HepG2 (cell line): ENCODE measurements around the gene EPX. TPM values are rescaled to one million over a fixed set of nuclear protein-coding genes. Genes with fewer than 3 reads are reported as not detected.

Source experiments
- ATAD3A ChIP-seq: sonication (generic); formaldehyde crosslinking; IDR thresholded peaks from 2 replicates; pipeline ENCODE4 v1.4.0; 2020; ENCODE audit warnings: missing genetic modification reagents
- HNF1A ChIP-seq, 2 experiments: sonication (generic) in 1 of 2; formaldehyde crosslinking in 1 of 2; IDR thresholded peaks; 2 replicates each; pipeline versions ENCODE4 v1.4.0 to v1.6.1; 2016 to 2020; ENCODE audit warnings: borderline replicate concordance in 1 of 2, low read depth in 1 of 2, mild to moderate bottlenecking in 1 of 2, missing genetic modification reagents in 1 of 2
- KDM2A ChIP-seq: sonication (generic); formaldehyde crosslinking; IDR thresholded peaks from 2 replicates; pipeline ENCODE4 v1.4.0; 2020; ENCODE audit warnings: low read depth, missing genetic modification reagents, borderline replicate concordance
- LCORL ChIP-seq, 2 experiments: fragments of 450-650 bp in 1 of 2; sonication (generic) in 1 of 2; formaldehyde crosslinking in 1 of 2; IDR thresholded peaks; 2 replicates each; pipeline versions ENCODE4 v1.5.0 to v1.6.1; 2017 to 2020; ENCODE audit warnings: antibody characterized with exemption in 1 of 2, missing genetic modification reagents in 1 of 2
- MED8 ChIP-seq: sonication (generic); formaldehyde crosslinking; IDR thresholded peaks from 2 replicates; pipeline ENCODE4 v1.8.1; 2023; ENCODE audit warnings: mild to moderate bottlenecking, missing genetic modification reagents; ENCODE audit not compliant: insufficient replicate concordance
- MEIS1 ChIP-seq: sonication (generic); formaldehyde crosslinking; IDR thresholded peaks from 2 replicates; pipeline ENCODE4 v1.9.0; 2021; ENCODE audit warnings: mild to moderate bottlenecking, missing genetic modification reagents, moderate library complexity, borderline replicate concordance
- MIER3 ChIP-seq: IDR thresholded peaks from 2 replicates; pipeline ENCODE4 v1.6.1; 2016; ENCODE audit warnings: missing compliant biosample characterization, borderline replicate concordance
- ZNF136 ChIP-seq: sonication (generic); formaldehyde crosslinking; IDR thresholded peaks from 2 replicates; pipeline ENCODE4 v1.8.1; 2022; ENCODE audit warnings: low read depth, mild to moderate bottlenecking, moderate library complexity, missing genetic modification reagents
- ZNF224 ChIP-seq: sonication (generic); formaldehyde crosslinking; IDR thresholded peaks from 2 replicates; pipeline ENCODE4 v1.5.0; 2020; ENCODE audit warnings: mild to moderate bottlenecking, missing genetic modification reagents
- ZNF616 ChIP-seq: sonication (generic); formaldehyde crosslinking; IDR thresholded peaks from 2 replicates; pipeline ENCODE4 v1.5.0; 2020; ENCODE audit warnings: low read depth, mild to moderate bottlenecking, missing genetic modification reagents
- ZNF816 ChIP-seq: sonication (generic); formaldehyde crosslinking; IDR thresholded peaks from 2 replicates; pipeline ENCODE4 v1.8.0; 2022; ENCODE audit warnings: missing genetic modification reagents, mild to moderate bottlenecking, borderline replicate concordance
- ZNF883 ChIP-seq: sonication (generic); formaldehyde crosslinking; IDR thresholded peaks from 2 replicates; pipeline ENCODE4 v1.5.1; 2020; ENCODE audit warnings: mild to moderate bottlenecking, missing genetic modification reagents; ENCODE audit errors: not compliant biosample characterization
- polyA plus RNA-seq, 8 experiments: library from polyadenylated mRNA; depleted of rRNA in 3 of 8; stranded (reverse) in 7 of 8; unstranded in 1 of 8; fragments of >200 nt; fragmentation: Illumina TruSeq in 4 of 8; extraction: Trizol in 4 of 8; gene quantifications; 2 replicates each; pipeline versions ENCODE4 v1.2.1 to v1.2.3, GENCODE V29; 2011 to 2016; ENCODE audit warnings: low read depth in 4 of 8, missing spikeins in 1 of 8, mixed read lengths in 1 of 8; ENCODE audit not compliant: insufficient read depth in 1 of 8
- total RNA-seq, 5 experiments: library from RNA; depleted of rRNA; stranded (reverse); fragments of >200 nt; fragmentation: Illumina TruSeq; extraction: Trizol; gene quantifications; 2 replicates each; pipeline ENCODE4 v1.2.3, GENCODE V29; 2016; ENCODE audit warnings: low read depth in 1 of 5
- TF ChIP-seq, protein P1 (sequence below): sonication (generic); formaldehyde crosslinking; IDR thresholded peaks from 2 replicates; pipeline ENCODE4 v1.4.0; 2020; ENCODE audit warnings: mild to moderate bottlenecking, missing genetic modification reagents
- TF ChIP-seq, protein P2 (sequence below): sonication (generic); formaldehyde crosslinking; IDR thresholded peaks from 2 replicates; pipeline ENCODE4 v1.4.0; 2020; ENCODE audit warnings: mild to moderate bottlenecking, missing genetic modification reagents
- TF ChIP-seq, protein P3 (sequence below): IDR thresholded peaks from 2 replicates; pipeline ENCODE4 v1.6.1; 2018; ENCODE audit warnings: missing genetic modification reagents
- TF ChIP-seq, protein P4 (sequence below): sonication (generic); formaldehyde crosslinking; IDR thresholded peaks from 2 replicates; pipeline ENCODE4 v1.5.0; 2020; ENCODE audit warnings: missing genetic modification reagents, mild to moderate bottlenecking, borderline replicate concordance

Gene EPX
- total and polyA plus RNA-seq, 2 of the 13 experiments (the other 11 are each of a cell fraction or from before 2014, with no cell fraction given) = not detected

DNA sequence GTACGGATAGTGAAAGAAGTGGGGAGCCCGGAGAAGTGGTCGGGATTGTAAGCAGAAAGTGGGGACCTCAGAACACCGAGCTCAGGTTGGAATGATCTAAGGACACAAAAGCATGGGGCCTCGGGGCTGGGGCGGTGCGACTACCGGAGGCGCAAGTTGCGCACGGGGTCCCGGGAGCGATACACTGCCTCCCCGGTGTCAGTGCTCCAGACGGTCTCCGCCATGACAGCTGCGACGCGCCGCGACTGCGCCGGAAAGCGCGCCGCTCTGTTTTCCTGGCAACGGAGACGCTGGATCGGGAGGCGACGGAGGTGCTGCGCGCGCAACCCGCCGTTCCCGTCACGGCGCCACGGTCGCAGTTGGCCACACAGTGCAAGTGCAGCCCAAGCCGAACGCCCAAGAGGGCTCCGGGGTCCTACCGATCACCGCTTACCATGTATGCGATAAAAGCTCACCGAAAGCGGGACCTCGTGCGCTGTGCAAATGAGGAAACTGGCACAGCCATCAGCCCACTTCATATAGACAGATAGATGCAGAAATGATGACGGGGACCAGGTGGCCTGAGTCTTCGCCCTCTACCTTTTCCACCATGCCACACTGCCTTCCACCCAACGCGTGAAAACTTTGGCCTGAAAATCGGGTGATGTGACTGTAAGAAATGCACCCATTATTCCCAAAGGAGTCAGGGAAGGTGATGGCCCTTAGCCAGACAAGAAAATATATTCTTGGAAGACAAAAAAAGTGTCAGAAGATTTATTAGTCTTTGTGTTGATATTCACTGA is 26.7 kb downstream of the EPX start, which contains the start of gene MKS1 (continued):
- TF ChIP-seq MED8 (CRISPR knock-in tag) (peak; percentile 29), ZNF616 (no peak), MEIS1 (CRISPR knock-in tag) (peak; percentile 97), ZNF816 (CRISPR knock-in tag) (no peak), KDM2A (peak; percentile 91), HNF1A (IDR thresholded peaks at IDR 0.05; ENCODE audit: low read depth) (no peak), HNF1A (CRISPR knock-in tag; IDR thresholded peaks at IDR 0.05; ENCODE audit: borderline replicate concordance) (peak; percentile 58), ZNF136 (peak; percentile 92; the same call in 1 of the 2 replicates), ZNF883 (CRISPR knock-in tag) (peak; percentile 97), ZNF224 (CRISPR knock-in tag) (peak; percentile 90), MIER3 (CRISPR knock-in tag) (peak; percentile 92; the same call in 1 of the 2 replicates), ATAD3A (no peak), LCORL (IDR thresholded peaks at IDR 0.05) (no peak), LCORL (CRISPR knock-in tag; IDR thresholded peaks at IDR 0.05) (peak; percentile 59; the same call in 1 of the 2 replicates)
- TF ChIP-seq, protein P1, sequence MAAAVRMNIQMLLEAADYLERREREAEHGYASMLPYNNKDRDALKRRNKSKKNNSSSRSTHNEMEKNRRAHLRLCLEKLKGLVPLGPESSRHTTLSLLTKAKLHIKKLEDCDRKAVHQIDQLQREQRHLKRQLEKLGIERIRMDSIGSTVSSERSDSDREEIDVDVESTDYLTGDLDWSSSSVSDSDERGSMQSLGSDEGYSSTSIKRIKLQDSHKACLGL (CRISPR knock-in tag) = peak; percentile 79; the same call in 1 of the 2 replicates
- TF ChIP-seq, protein P2, sequence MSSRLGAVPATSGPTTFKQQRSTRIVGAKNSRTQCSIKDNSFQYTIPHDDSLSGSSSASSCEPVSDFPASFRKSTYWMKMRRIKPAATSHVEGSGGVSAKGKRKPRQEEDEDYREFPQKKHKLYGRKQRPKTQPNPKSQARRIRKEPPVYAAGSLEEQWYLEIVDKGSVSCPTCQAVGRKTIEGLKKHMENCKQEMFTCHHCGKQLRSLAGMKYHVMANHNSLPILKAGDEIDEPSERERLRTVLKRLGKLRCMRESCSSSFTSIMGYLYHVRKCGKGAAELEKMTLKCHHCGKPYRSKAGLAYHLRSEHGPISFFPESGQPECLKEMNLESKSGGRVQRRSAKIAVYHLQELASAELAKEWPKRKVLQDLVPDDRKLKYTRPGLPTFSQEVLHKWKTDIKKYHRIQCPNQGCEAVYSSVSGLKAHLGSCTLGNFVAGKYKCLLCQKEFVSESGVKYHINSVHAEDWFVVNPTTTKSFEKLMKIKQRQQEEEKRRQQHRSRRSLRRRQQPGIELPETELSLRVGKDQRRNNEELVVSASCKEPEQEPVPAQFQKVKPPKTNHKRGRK (CRISPR knock-in tag) = 0 out of 2 replicates have a peak, but pooled peaks have one; percentile 5
- TF ChIP-seq, protein P3, sequence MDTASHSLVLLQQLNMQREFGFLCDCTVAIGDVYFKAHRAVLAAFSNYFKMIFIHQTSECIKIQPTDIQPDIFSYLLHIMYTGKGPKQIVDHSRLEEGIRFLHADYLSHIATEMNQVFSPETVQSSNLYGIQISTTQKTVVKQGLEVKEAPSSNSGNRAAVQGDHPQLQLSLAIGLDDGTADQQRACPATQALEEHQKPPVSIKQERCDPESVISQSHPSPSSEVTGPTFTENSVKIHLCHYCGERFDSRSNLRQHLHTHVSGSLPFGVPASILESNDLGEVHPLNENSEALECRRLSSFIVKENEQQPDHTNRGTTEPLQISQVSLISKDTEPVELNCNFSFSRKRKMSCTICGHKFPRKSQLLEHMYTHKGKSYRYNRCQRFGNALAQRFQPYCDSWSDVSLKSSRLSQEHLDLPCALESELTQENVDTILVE (CRISPR knock-in tag) = peak; percentile 84; the same call in 1 of the 2 replicates
- TF ChIP-seq, protein P4, sequence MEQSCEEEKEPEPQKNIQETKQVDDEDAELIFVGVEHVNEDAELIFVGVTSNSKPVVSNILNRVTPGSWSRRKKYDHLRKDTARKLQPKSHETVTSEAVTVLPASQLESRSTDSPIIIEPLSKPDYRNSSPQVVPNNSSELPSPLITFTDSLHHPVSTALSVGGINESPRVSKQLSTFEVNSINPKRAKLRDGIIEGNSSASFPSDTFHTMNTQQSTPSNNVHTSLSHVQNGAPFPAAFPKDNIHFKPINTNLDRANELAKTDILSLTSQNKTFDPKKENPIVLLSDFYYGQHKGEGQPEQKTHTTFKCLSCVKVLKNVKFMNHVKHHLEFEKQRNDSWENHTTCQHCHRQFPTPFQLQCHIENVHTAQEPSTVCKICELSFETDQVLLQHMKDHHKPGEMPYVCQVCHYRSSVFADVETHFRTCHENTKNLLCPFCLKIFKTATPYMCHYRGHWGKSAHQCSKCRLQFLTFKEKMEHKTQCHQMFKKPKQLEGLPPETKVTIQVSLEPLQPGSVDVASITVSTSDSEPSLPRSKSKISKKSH (CRISPR knock-in tag) = peak; percentile 70; the same call in 1 of the 2 replicates
